Measurements from ENCODE around the gene TKFC. TPM values are rescaled to one million over a fixed set of nuclear protein-coding genes. Genes with fewer than 3 reads are reported as not detected.
"Not testable (repeated sequence)": the region's sequence is repeated elsewhere in the genome, so short reads cannot be mapped to it uniquely, and the experiment has no call there.

Gene TKFC
- total RNA-seq, 2 donors from 2014 or later, result 50.0 to 81.3 TPM

DNA sequence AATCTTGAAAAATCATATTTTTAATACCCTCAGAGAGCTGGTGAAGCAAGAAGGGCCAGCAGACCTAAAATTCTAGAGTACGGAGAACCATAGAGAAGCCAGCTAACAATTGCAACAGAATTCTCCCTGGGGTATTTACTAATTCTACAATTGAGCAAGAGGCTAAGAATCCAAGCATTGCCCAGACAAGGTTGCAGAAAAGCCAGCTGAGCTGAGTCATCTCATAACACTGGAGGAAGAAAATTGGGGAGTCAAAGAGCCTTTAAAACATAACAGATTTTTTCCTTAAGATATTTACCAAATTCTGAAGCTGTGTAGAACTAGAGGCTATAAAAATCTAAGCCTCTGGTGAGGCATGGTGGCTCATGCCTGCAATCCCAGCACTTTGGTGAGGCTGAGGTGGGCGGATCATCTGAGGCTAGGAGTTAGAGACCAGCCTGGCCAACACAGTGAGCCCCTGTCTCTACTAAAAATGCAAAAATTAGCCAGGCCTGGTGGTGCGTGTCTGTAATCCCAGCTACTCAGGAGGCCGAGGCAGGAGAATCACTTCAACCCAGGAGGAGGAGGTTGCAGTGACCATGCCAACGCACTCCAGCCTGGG lies 45.8 kb downstream of the TKFC start:
- no peak overlapping the region for H3K4me3 ChIP-seq
- TF ChIP-seq, protein P1, sequence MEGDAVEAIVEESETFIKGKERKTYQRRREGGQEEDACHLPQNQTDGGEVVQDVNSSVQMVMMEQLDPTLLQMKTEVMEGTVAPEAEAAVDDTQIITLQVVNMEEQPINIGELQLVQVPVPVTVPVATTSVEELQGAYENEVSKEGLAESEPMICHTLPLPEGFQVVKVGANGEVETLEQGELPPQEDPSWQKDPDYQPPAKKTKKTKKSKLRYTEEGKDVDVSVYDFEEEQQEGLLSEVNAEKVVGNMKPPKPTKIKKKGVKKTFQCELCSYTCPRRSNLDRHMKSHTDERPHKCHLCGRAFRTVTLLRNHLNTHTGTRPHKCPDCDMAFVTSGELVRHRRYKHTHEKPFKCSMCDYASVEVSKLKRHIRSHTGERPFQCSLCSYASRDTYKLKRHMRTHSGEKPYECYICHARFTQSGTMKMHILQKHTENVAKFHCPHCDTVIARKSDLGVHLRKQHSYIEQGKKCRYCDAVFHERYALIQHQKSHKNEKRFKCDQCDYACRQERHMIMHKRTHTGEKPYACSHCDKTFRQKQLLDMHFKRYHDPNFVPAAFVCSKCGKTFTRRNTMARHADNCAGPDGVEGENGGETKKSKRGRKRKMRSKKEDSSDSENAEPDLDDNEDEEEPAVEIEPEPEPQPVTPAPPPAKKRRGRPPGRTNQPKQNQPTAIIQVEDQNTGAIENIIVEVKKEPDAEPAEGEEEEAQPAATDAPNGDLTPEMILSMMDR (IDR thresholded peaks at IDR 0.05), result no peak
- no peak for DNase-seq
- intact Hi-C loops (cut with DNase I), result no loop called here
- no peaks in the 10 kb centered on the region for H3K9me3 ChIP-seq
- no peak overlapping the region for H3K9ac ChIP-seq (ENCODE audit: low read depth in 2 of 2, low read length in 2 of 2)
- no peaks in the 10 kb centered on the region for H3K4me1 ChIP-seq
- H3K36me3 ChIP-seq, result no peaks in the 10 kb centered on the region
- H3K27me3 ChIP-seq, result no peaks in the 10 kb centered on the region
- no peak overlapping the region for H3K27ac ChIP-seq

DNA sequence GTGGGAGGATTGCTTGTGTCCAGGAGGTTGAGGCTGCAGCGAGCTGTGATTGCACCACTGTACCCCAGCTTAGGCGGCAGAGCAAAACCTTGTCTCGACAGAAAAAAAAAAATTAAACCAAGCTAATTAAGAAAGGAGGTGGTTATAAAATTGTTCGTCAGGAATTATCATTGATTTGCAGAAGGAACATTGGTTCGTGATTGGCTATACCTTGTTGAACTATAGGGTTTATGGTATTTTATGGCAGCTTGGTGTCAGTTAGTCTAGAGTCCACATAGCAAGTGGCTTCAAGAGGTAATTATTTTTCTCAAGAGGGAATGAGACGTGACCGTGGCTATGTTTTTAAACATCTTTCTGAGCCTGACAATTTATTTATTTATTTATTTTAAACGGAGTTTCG lies 47.9 kb downstream of the TKFC start:
- Histone ChIP-seq H3K9me3 (no peaks in the 10 kb centered on the region), H3K36me3 (no peaks in the 10 kb centered on the region), H3K4me3 (no peak overlapping the region), H3K27me3 (no peaks in the 10 kb centered on the region), H3K4me1 (no peaks in the 10 kb centered on the region), H3K9ac (ENCODE audit: low read depth in 2 of 2, low read length in 2 of 2) (no peak overlapping the region), H3K27ac (no peak overlapping the region)
- no peak for DNase-seq
- TF ChIP-seq, protein P1 (IDR thresholded peaks at IDR 0.05), result no peak
- intact Hi-C loops (cut with DNase I), result loop anchor here (10.0 kb wide), 1 partner anchor 126 kb away; no protein-coding TSS in a partner anchor

DNA sequence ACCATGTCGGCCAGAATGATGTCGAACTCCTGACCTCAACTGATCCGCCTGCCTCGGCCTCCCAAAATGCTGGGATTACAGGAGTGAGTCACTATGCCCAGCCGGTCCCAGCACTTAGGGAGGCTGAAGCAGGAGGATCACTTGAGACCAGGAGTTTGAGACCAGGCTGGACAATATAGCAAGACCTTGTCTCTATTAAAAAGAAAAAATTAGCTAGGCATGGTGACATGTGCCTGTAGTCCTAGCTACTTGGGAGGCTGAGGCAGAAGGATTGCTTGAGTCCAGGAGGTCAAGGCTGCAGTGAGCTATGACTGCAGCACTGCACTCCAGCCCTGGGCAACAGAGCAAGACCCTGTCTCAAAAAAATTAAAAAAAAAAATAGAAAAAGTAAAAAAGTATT lies 50.8 kb downstream of the TKFC start:
- H3K9ac ChIP-seq (ENCODE audit: low read depth in 2 of 2, low read length in 2 of 2); H3K9me3 ChIP-seq; H3K27ac ChIP-seq; H3K4me1 ChIP-seq; H3K36me3 ChIP-seq; H3K4me3 ChIP-seq; DNase-seq; H3K27me3 ChIP-seq: not testable (repeated sequence)
- intact Hi-C loops (cut with DNase I), result loop anchor here (10.0 kb wide), 1 partner anchor 129 kb away; no protein-coding TSS in a partner anchor

DNA sequence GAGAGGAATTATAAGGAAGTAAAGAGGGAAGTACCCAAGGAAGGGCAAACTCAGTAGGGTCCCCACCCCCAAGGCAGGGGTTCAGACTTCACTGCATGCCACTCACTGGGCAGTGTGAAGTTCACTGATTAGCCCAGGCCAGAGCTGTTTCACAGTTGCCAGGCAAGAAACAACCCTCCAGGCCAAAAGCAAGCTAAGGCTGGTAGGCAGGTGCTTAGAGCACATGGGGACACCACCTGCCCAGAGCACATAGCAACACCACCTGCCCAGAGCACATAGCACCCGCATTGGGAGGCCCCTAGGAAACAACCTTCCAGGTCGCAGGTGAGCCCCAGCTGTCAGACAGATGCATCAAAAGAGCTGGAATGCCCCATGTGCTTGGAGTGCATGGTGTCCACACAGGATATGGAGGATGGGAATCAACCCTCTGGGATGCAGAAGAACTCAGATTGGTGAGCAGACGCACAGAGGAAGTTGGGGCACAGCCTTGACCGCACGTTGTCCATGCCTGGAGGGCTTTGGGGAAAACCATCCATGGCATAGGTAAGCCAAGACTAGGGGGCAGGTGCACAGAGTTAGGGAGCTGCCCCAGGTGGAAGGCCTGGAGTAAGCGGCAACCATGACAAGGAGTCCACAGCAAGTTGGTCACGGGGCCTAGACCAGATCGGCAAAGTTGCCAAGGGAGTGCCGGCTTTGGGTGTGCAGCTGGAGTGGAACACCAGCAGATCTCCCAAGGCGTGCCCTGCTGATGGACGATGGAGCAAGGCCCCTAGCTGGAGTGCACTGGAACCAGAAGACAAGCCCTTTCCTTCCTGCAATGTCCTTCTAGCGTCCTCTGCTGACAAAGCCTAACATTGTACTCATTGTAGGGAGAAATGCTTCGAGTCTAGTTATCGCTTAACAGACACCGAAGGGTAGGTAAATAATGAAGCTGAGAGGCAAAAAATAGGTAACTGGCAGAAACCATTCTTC lies 51.5 kb downstream of the TKFC start:
- Histone ChIP-seq H3K9me3 (no peaks in the 10 kb centered on the region), H3K9ac (ENCODE audit: low read depth in 2 of 2, low read length in 2 of 2) (peak overlapping the region in 1 of 2 donors; percentile 23), H3K27me3 (no peaks in the 10 kb centered on the region), H3K4me3 (no peak overlapping the region), H3K27ac (no peak overlapping the region), H3K4me1 (no peaks in the 10 kb centered on the region), H3K36me3 (no peaks in the 10 kb centered on the region)
- intact Hi-C loops (cut with DNase I), result loop anchor here (1.0 to 10.0 kb wide), 2 partner anchors 48 to 130 kb away; no protein-coding TSS in a partner anchor
- DNase-seq, result no peak
- TF ChIP-seq, protein P1 (IDR thresholded peaks at IDR 0.05), result no peak

DNA sequence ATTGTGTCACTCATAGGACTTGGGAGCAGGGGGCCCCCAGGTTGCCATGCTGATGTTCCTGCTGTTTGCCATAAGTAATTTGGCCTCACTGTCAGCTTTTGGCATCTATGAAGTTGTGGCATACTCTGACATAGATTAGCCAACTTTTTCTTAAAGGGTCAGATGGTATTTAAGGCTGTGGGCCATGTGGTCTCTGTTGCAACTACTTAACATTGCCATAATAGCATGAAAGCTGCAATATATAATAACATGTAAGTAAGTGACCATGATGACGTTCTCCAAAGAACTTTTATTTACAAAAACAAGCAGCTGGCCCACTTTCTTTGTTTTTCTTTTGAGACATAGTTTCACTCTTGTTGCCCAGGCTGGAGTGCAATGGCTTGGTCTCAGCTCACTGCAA lies 57.1 kb downstream of the TKFC start:
- Histone ChIP-seq H3K9me3 (no peaks in the 10 kb centered on the region), H3K27ac (no peak overlapping the region), H3K27me3 (no peaks in the 10 kb centered on the region), H3K4me1 (peaks cover 4% of the 10 kb centered on the region), H3K4me3 (no peak overlapping the region), H3K9ac (ENCODE audit: low read depth in 2 of 2, low read length in 2 of 2) (no peak overlapping the region), H3K36me3 (no peaks in the 10 kb centered on the region)
- no peak for DNase-seq
- TF ChIP-seq, protein P1 (IDR thresholded peaks at IDR 0.05), result no peak
- intact Hi-C loops (cut with DNase I), result no loop called here
